ENCODE measurements around the gene UROC1. TPM values are rescaled to one million over a fixed set of nuclear protein-coding genes. Genes with fewer than 3 reads are reported as not detected.

The UROC1 gene
- total RNA-seq, 1 experiment from 2014 or later = not detected

GRCh38 chr3:126479642-126480041 lies 37.9 kb downstream of the UROC1 start:
- Mint-ChIP-seq H3K27ac (ENCODE audit: low read depth, unreplicated experiment) (no peak overlapping the region), H3K4me3 (ENCODE audit: unreplicated experiment) (no peak overlapping the region), H3K9me3 (ENCODE audit: unreplicated experiment) (no peaks in the 10 kb centered on the region), H3K4me1 (ENCODE audit: insufficient read depth, unreplicated experiment) (peaks cover 16% of the 10 kb centered on the region), H3K36me3 (ENCODE audit: insufficient read depth, unreplicated experiment) (peaks cover 3% of the 10 kb centered on the region), H3K27me3 (ENCODE audit: insufficient read depth, unreplicated experiment) (no peaks in the 10 kb centered on the region)
- ChIA-PET CTCF (no interaction called here), POLR2A (no interaction called here)
- DNase-seq (ENCODE audit: unreplicated experiment) = no peak
- TF ChIP-seq CTCF (IDR thresholded peaks at IDR 0.05; ENCODE audit: unreplicated experiment) = no peak
- intact Hi-C loops (cut with micrococcal nuclease) = loop anchor here (10.0 kb wide), 1 partner anchor 235 kb away; no protein-coding TSS in a partner anchor
- BruUV-seq (replicated peaks) = no TSS peak

GRCh38 chr3:126478581-126479310 lies 38.8 kb downstream of the UROC1 start:
- no TSS peak for BruUV-seq (replicated peaks)
- H3K4me3 Mint-ChIP-seq (ENCODE audit: unreplicated experiment) = no peak overlapping the region
- TF ChIP-seq CTCF (IDR thresholded peaks at IDR 0.05; ENCODE audit: unreplicated experiment) = no peak
- intact Hi-C loops (cut with micrococcal nuclease) = loop anchor here (10.0 kb wide), 1 partner anchor 234 kb away; no protein-coding TSS in a partner anchor
- peaks cover 19% of the 10 kb centered on the region for H3K4me1 Mint-ChIP-seq (ENCODE audit: insufficient read depth, unreplicated experiment)
- POLR2A ChIA-PET = no interaction called here
- no peak overlapping the region for H3K27ac Mint-ChIP-seq (ENCODE audit: low read depth, unreplicated experiment)
- CTCF ChIA-PET = no interaction called here
- H3K9me3 Mint-ChIP-seq (ENCODE audit: unreplicated experiment) = no peaks in the 10 kb centered on the region
- H3K36me3 Mint-ChIP-seq (ENCODE audit: insufficient read depth, unreplicated experiment) = peaks cover 9% of the 10 kb centered on the region
- DNase-seq (ENCODE audit: unreplicated experiment) = no peak
- no peaks in the 10 kb centered on the region for H3K27me3 Mint-ChIP-seq (ENCODE audit: insufficient read depth, unreplicated experiment)

GRCh38 chr3:126477061-126477380 lies 40.6 kb downstream of the UROC1 start:
- intact Hi-C loops (cut with micrococcal nuclease) = loop anchor here (2.0 to 10.0 kb wide), 2 partner anchors 62 to 232 kb away; no protein-coding TSS in a partner anchor
- Mint-ChIP-seq H3K36me3 (ENCODE audit: insufficient read depth, unreplicated experiment) (peaks cover 11% of the 10 kb centered on the region), H3K27me3 (ENCODE audit: insufficient read depth, unreplicated experiment) (no peaks in the 10 kb centered on the region), H3K4me3 (ENCODE audit: unreplicated experiment) (peak overlapping the region; percentile 82), H3K4me1 (ENCODE audit: insufficient read depth, unreplicated experiment) (peaks cover 33% of the 10 kb centered on the region), H3K27ac (ENCODE audit: low read depth, unreplicated experiment) (peak overlapping the region; percentile 91), H3K9me3 (ENCODE audit: unreplicated experiment) (no peaks in the 10 kb centered on the region)
- TF ChIP-seq CTCF (IDR thresholded peaks at IDR 0.05; ENCODE audit: unreplicated experiment) = no peak
- BruUV-seq (replicated peaks) = no TSS peak
- CTCF ChIA-PET = interaction anchor here (0.8 to 2.2 kb wide), 2 partner anchors 87 to 343 kb away, joined by 3 to 6 read pairs; no protein-coding TSS in a partner anchor
- DNase-seq (ENCODE audit: unreplicated experiment) = no peak
- POLR2A ChIA-PET = no interaction called here

GRCh38 chr3:126476166-126477060 lies 41.2 kb downstream of the UROC1 start:
- Mint-ChIP-seq H3K36me3 (ENCODE audit: insufficient read depth, unreplicated experiment) (peaks cover 15% of the 10 kb centered on the region), H3K27me3 (ENCODE audit: insufficient read depth, unreplicated experiment) (no peaks in the 10 kb centered on the region), H3K9me3 (ENCODE audit: unreplicated experiment) (no peaks in the 10 kb centered on the region), H3K4me3 (ENCODE audit: unreplicated experiment) (peak overlapping the region; percentile 82), H3K4me1 (ENCODE audit: insufficient read depth, unreplicated experiment) (peaks cover 29% of the 10 kb centered on the region), H3K27ac (ENCODE audit: low read depth, unreplicated experiment) (peak overlapping the region; percentile 91)
- CTCF ChIA-PET = interaction anchor here (0.7 to 2.2 kb wide), 5 partner anchors 16 to 806 kb away, joined by 3 to 7 read pairs (median 3); no protein-coding TSS in a partner anchor
- intact Hi-C loops (cut with micrococcal nuclease) = loop anchor here (2.0 to 10.0 kb wide), 2 partner anchors 62 to 232 kb away; no protein-coding TSS in a partner anchor
- DNase-seq (ENCODE audit: unreplicated experiment) = peak; percentile 61
- no peak for TF ChIP-seq CTCF (IDR thresholded peaks at IDR 0.05; ENCODE audit: unreplicated experiment)
- POLR2A ChIA-PET = interaction anchor here (0.6 to 1.6 kb wide), 3 partner anchors 207 to 980 kb away, joined by 3 to 6 read pairs (median 3); no protein-coding TSS in a partner anchor
- TSS peak; percentile 67 for BruUV-seq (replicated peaks)
